Smooth muscle cell (in vitro differentiated cells): ENCODE data around the gene OGFOD1. TPM values are rescaled to one million over a fixed set of nuclear protein-coding genes. Genes with fewer than 3 reads are reported as not detected.

ENCODE experiments used
- DNase-seq: peaks from one replicate; lab custom pipeline; 2025; ENCODE audit not compliant: unreplicated experiment; lab: John Stamatoyannopoulos, UW
- H2AFZ ChIP-seq: fragments of 200-600 bp; sonication (generic); 2 replicates; pipeline ENCODE4 v1.6.0; 2016; ENCODE audit warnings: antibody characterized with exemption, low read depth, mild to moderate bottlenecking
- H3F3A ChIP-seq: fragments of 200-600 bp; sonication (generic); 2 replicates; pipeline ENCODE4 v1.6.0; 2017; ENCODE audit warnings: antibody characterized with exemption, low read depth
- H3K27ac ChIP-seq: fragments of 200-600 bp; sonication (generic); 2 replicates; pipeline ENCODE4 v1.5.1; 2016; ENCODE audit warnings: low read depth, mild to moderate bottlenecking
- H3K27me3 ChIP-seq: fragments of 200-600 bp; sonication (generic); 2 replicates; pipeline ENCODE4 v1.6.1; 2016; ENCODE audit warnings: low read depth, mild to moderate bottlenecking
- H3K36me3 ChIP-seq: fragments of 200-600 bp; sonication (generic); 2 replicates; pipeline ENCODE4 v1.5.1; 2016; ENCODE audit warnings: low read depth
- H3K4me1 ChIP-seq: fragments of 200-600 bp; sonication (generic); 2 replicates; pipeline ENCODE4 v1.5.1; 2016; ENCODE audit warnings: low read depth
- H3K4me2 ChIP-seq: fragments of 200-600 bp; sonication (generic); 2 replicates; pipeline ENCODE4 v1.6.0; 2016; ENCODE audit warnings: mild to moderate bottlenecking
- H3K4me3 ChIP-seq: fragments of 200-600 bp; sonication (generic); 2 replicates; pipeline ENCODE4 v1.5.1; 2016; ENCODE audit warnings: mild to moderate bottlenecking
- H3K79me2 ChIP-seq: fragments of 200-600 bp; sonication (generic); 2 replicates; pipeline ENCODE4 v1.6.0; 2016; ENCODE audit warnings: low read depth, mild to moderate bottlenecking
- H3K9ac ChIP-seq: fragments of 200-600 bp; sonication (generic); 2 replicates; pipeline ENCODE4 v1.6.0; 2016; ENCODE audit warnings: low read depth
- H3K9me3 ChIP-seq: fragments of 200-600 bp; sonication (generic); replicated peaks from 2 replicates; pipeline ENCODE4 v1.5.1; 2016; ENCODE audit warnings: low read depth
- H4K20me1 ChIP-seq: fragments of 200-600 bp; sonication (generic); 2 replicates; pipeline ENCODE4 v1.6.0; 2016; ENCODE audit warnings: low read depth
- WGBS: methylation state at CpG from one replicate; pipeline ENCODE4 v1.1.7; 2016; ENCODE audit warnings: low lambda C conversion rate; 5-methylcytosine and 5-hydroxymethylcytosine counted together
- polyA plus RNA-seq: library from polyadenylated mRNA; unstranded; fragments of >200 nt; fragmentation: Nextera tagmentation; extraction: Ambion mirVana; gene quantifications from 2 replicates; pipeline ENCODE4 v1.2.1, GENCODE V29; 2016
- total RNA-seq: library from RNA; depleted of rRNA; stranded (reverse); fragments of >200 nt; gene quantifications from 2 replicates; pipeline ENCODE4 v1.2.3, GENCODE V29; 2014
- TF ChIP-seq, protein P1 (sequence below): fragments of 200-600 bp; sonication (generic); IDR thresholded peaks from 2 replicates; pipeline ENCODE4 v1.5.1; 2017; ENCODE audit warnings: borderline replicate concordance, mild to moderate bottlenecking, antibody characterized with exemption; ENCODE audit not compliant: insufficient read depth, poor library complexity, severe bottlenecking

Gene OGFOD1
- total RNA-seq (56.7 and 107 TPM in 2 replicates), polyA plus RNA-seq (55.8 and 68.7 TPM in 2 replicates)

DNA sequence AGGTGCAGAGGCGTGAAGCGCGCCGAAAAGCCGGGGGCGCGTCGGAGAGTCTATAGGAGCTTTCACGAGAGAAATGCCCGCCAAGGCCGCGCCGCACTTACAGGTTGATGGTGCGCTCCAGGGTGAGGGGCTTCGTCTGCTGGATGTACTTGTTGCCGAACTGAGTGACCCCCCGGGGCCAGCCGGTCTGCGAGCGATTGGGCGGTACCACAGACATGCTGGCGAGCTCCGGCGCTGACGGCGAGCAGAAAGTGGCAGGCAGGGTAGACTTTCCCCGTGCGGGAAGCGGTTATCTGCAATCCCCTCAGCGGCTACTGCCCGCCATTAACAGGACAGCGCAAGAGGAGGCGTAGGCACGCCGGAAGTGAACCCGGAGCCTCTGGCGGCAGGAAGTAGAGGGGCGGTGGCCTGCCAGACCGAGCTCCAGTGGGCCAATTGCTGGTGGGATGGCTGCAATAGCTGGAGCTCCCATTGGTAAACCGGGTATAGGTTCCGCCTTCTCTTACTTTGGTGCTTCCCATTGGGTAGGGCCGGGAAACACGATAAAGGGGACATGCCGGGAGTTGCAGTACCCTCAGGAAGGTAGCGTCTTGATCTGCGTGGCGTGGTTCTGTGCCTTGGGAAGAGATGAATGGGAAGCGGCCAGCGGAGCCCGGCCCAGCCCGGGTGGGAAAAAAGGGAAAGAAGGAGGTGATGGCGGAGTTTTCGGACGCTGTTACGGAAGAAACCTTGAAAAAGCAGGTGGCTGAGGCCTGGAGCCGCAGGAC is at the start of gene OGFOD1, which contains the start of gene NUDT21:
Gene OGFOD1, plus strand, starts transcription at position 569 of the 767 bp plus-strand sequence. Its CDS starts 59 bp downstream, at position 628.
Gene NUDT21, minus strand, starts transcription at position 347 of the 767 bp plus-strand sequence. Its CDS starts 130 bp downstream, at position 217.
- H3K9me3 ChIP-seq: no peaks in the 10 kb centered on the region
- H3K4me2 ChIP-seq: peak within 1 kb of the TSS; percentile 92
- H3F3A ChIP-seq: peaks cover 10% of the 10 kb centered on the region
- H3K4me3 ChIP-seq: peak within 1 kb of the TSS; percentile 92
- peak within 1 kb of the TSS; percentile 89 for H2AFZ ChIP-seq
- peaks cover 29% of the 10 kb centered on the region for H3K4me1 ChIP-seq
- no peaks in the 10 kb centered on the region for H3K27me3 ChIP-seq
- peak within 1 kb of the TSS; percentile 87 for H3K9ac ChIP-seq
- DNase-seq: peak; percentile 64
- H3K36me3 ChIP-seq: peaks cover 13% of the 10 kb centered on the region
- H3K79me2 ChIP-seq: peaks cover 73% of the 10 kb centered on the region
- H4K20me1 ChIP-seq: peaks cover 54% of the 10 kb centered on the region
- TF ChIP-seq, protein P1, sequence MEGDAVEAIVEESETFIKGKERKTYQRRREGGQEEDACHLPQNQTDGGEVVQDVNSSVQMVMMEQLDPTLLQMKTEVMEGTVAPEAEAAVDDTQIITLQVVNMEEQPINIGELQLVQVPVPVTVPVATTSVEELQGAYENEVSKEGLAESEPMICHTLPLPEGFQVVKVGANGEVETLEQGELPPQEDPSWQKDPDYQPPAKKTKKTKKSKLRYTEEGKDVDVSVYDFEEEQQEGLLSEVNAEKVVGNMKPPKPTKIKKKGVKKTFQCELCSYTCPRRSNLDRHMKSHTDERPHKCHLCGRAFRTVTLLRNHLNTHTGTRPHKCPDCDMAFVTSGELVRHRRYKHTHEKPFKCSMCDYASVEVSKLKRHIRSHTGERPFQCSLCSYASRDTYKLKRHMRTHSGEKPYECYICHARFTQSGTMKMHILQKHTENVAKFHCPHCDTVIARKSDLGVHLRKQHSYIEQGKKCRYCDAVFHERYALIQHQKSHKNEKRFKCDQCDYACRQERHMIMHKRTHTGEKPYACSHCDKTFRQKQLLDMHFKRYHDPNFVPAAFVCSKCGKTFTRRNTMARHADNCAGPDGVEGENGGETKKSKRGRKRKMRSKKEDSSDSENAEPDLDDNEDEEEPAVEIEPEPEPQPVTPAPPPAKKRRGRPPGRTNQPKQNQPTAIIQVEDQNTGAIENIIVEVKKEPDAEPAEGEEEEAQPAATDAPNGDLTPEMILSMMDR: no peak
- WGBS: under 1% methylated on average over 56 of the region's 56 CpGs
- H3K27ac ChIP-seq: peak within 1 kb of the TSS; percentile 82

DNA sequence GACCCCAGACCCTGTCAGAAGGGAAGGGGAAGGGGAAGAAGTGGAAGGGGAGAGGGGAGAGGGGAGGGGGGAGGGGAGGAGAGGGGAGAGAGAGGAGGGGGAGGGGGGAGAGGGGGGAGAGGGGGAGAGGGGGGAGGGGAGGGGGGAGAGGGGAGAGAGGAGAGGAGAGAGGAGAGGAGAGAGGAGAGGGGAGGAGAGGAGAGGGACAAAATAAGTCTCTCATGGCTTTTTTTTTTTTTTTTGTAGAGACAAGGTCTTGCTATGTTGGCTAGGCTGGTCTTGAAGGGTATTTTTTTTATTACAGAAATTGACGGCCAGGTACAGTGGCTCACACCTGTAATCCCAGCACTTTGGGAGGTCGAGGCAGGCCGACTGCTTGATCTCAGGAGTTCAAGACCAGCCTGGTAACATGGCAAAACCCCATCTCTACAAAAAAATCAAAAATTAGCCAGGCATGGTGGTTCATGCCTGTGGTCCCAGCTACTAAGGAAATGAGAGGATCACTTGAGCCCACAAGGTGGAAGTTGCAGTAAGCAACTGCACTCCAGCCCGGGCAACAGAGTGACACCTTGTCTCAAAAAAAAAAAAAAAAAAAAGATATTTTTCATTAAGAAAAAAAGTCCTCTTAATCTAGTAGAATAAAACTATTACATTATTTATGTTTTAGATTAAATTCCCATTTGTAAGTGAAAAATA is 45.2 kb upstream of the OGFOD1 start:
- Histone ChIP-seq H3K4me1 (no peaks in the 10 kb centered on the region), H3K9ac (no peak overlapping the region), H3F3A (no peaks in the 10 kb centered on the region), H3K4me3 (no peak overlapping the region), H3K27ac (no peak overlapping the region), H3K4me2 (no peak overlapping the region), H4K20me1 (no peaks in the 10 kb centered on the region), H3K79me2 (no peaks in the 10 kb centered on the region), H2AFZ (no peak overlapping the region), H3K27me3 (no peaks in the 10 kb centered on the region), H3K9me3 (no peaks in the 10 kb centered on the region), H3K36me3 (peaks cover 15% of the 10 kb centered on the region)
- TF ChIP-seq, protein P1: no peak
- DNase-seq: no peak
- WGBS: 80% methylated on average over 4 of the region's 4 CpGs

DNA sequence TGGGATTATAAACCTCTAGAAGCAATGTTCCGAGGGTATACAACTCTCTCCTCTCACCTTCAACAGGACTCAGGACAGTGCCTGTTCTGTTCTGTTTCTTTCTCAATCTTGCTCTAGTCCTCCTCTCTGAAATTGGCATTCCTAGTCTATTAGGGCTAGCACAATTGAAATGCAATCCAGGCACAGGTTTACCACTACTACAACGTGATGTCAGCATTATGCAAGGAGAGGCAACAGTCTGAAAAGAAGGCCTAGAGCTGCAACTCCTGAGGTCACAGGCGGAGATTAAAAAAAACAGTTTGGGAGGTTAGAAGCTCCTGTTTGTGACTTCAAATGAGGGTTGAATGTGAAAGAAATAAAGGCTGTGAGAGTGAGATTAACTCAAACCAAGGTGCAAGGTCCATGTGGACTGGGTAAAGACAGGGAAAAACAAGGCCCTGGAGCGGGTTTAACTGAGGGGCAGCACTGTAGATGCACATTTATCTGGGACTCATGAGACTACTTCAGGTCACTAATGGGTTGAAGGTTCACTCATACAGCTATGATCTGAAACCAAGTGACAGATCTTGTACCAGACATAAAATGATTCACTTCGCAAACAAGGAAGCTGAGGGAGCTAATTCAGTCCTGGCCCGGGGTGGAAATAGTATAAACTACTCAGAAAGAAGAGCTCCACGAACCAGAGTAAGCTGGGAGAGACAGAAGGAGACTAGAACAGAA is 42.8 kb upstream of the OGFOD1 start:
- TF ChIP-seq, protein P1: no peak
- no peaks in the 10 kb centered on the region for H3K4me1 ChIP-seq
- no peaks in the 10 kb centered on the region for H3K27me3 ChIP-seq
- no peaks in the 10 kb centered on the region for H3F3A ChIP-seq
- no peak for DNase-seq
- H3K36me3 ChIP-seq: peaks cover 8% of the 10 kb centered on the region
- no peak overlapping the region for H3K4me3 ChIP-seq
- WGBS: 80% methylated on average over 7 of the region's 7 CpGs
- no peaks in the 10 kb centered on the region for H3K9me3 ChIP-seq
- no peak overlapping the region for H3K27ac ChIP-seq
- no peaks in the 10 kb centered on the region for H3K79me2 ChIP-seq
- no peak overlapping the region for H3K9ac ChIP-seq
- H3K4me2 ChIP-seq: no peak overlapping the region
- H4K20me1 ChIP-seq: no peaks in the 10 kb centered on the region
- no peak overlapping the region for H2AFZ ChIP-seq
